Activated CD4-positive, alpha-beta T cell treated with anti-CD3 and anti-CD28 coated beads, Interleukin-2, amount 10 ng/mL, durations not matched to agents 24 days and 14 days (primary cell): ENCODE results near the gene RBL2. TPM values are rescaled to one million over a fixed set of nuclear protein-coding genes. Genes with fewer than 3 reads are reported as not detected.

Experiments
- DNase-seq: peaks from one replicate; pipeline ENCODE4 v3.0.0; 2022
- H3K27ac Mint-ChIP-seq: one replicate; pipeline ENCODE4 v1.8.0; 2022; ENCODE audit warnings: mild to moderate bottlenecking, mixed read lengths
- H3K27me3 Mint-ChIP-seq: one replicate; pipeline ENCODE4 v1.8.0; 2022; ENCODE audit warnings: mixed read lengths
- H3K36me3 Mint-ChIP-seq: one replicate; pipeline ENCODE4 v1.8.0; 2022; ENCODE audit warnings: low read depth, mild to moderate bottlenecking, mixed read lengths
- H3K4me1 Mint-ChIP-seq: one replicate; pipeline ENCODE4 v1.8.0; 2021; ENCODE audit warnings: mixed read lengths
- H3K4me3 Mint-ChIP-seq: one replicate; pipeline ENCODE4 v1.8.0; 2022; ENCODE audit warnings: mild to moderate bottlenecking, moderate library complexity, mixed read lengths
- H3K9me3 Mint-ChIP-seq: one replicate; pipeline ENCODE4 v1.8.0; 2021; ENCODE audit warnings: mixed read lengths
- intact Hi-C: fragments of 100-400 bp; cut with micrococcal nuclease; formaldehyde crosslinking; loops from one replicate; pipeline ENCODE4 v1.15.1; 2023
- total RNA-seq: library from RNA; stranded (reverse); gene quantifications from 2 replicates; pipeline ENCODE4 v1.2.3, GENCODE V29; 2022

Gene RBL2
- total RNA-seq, 1 donor from 2014 or later: 69.9 TPM

- H3K4me3 Mint-ChIP-seq: no peak overlapping the region
- H3K27ac Mint-ChIP-seq: no peak overlapping the region
- peaks cover 5% of the 10 kb centered on the region for H3K9me3 Mint-ChIP-seq
- H3K27me3 Mint-ChIP-seq: no peaks in the 10 kb centered on the region
- H3K36me3 Mint-ChIP-seq: peaks cover 91% of the 10 kb centered on the region
- intact Hi-C loops: no loop called here
- peaks cover 25% of the 10 kb centered on the region for H3K4me1 Mint-ChIP-seq
- DNase-seq: no peak
These were observed 44.7 kb downstream of the RBL2 start for GRCh38 chr16:53478965-53479364.

- Mint-ChIP-seq H3K4me1 (peaks cover 20% of the 10 kb centered on the region), H3K9me3 (peaks cover 12% of the 10 kb centered on the region), H3K36me3 (peaks cover 94% of the 10 kb centered on the region), H3K27ac (no peak overlapping the region), H3K4me3 (no peak overlapping the region), H3K27me3 (no peaks in the 10 kb centered on the region)
- intact Hi-C loops: no loop called here
- DNase-seq: no peak
These were observed 46.1 kb downstream of the RBL2 start for GRCh38 chr16:53480394-53480793.

DNA sequence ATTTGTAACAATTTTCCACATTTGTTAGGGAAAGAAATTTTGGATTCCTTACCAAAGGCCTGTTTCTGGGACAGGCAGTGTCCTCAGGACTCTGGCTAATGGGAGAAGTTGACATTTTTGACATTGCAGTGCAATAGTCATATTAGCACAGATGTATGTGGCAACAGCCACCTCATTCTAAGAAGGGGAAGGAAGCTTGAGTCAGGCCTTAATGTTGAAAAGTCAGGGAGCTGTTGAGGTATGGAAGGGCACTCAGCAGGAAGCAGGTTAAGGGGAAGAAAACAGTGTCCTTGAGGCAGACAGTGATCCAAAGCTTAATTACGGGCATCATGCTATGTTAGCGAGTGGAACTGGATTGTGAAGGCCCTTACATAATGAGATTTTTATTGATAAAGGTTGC is 47.9 kb downstream of the RBL2 start:
- no peak for DNase-seq
- H3K27me3 Mint-ChIP-seq: no peaks in the 10 kb centered on the region
- peaks cover 9% of the 10 kb centered on the region for H3K4me1 Mint-ChIP-seq
- peak overlapping the region; percentile 3 for H3K27ac Mint-ChIP-seq
- H3K36me3 Mint-ChIP-seq: peaks cover 95% of the 10 kb centered on the region
- peaks cover 19% of the 10 kb centered on the region for H3K9me3 Mint-ChIP-seq
- intact Hi-C loops: no loop called here
- H3K4me3 Mint-ChIP-seq: no peak overlapping the region

- Mint-ChIP-seq H3K36me3 (peaks cover 93% of the 10 kb centered on the region), H3K9me3 (peaks cover 14% of the 10 kb centered on the region), H3K27ac (no peak overlapping the region), H3K4me1 (peaks cover 9% of the 10 kb centered on the region), H3K4me3 (no peak overlapping the region), H3K27me3 (no peaks in the 10 kb centered on the region)
- DNase-seq: no peak
- intact Hi-C loops: no loop called here
These were observed 50.3 kb downstream of the RBL2 start for GRCh38 chr16:53484542-53484941.

DNA sequence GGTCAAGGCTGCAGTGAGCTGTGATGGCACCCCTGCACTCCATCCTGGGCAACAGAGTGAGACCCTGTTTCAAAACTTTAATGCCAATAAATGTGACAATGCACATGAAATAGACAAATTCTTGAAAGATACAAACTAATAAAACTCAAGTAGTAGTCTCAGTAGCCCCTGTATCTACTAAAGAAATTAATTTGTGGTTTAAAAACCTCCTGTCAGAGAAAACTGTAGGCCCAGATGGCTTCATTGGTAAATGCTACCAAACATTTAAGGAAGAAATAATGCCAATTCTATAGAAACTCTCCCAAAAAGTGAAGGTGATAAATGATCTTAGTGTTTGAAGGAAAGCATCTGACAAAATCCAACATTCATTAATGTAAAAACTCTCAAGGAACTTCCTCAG is 52.0 kb downstream of the RBL2 start:
- H3K4me1 Mint-ChIP-seq: peaks cover 12% of the 10 kb centered on the region
- H3K4me3 Mint-ChIP-seq: no peak overlapping the region
- H3K27me3 Mint-ChIP-seq: no peaks in the 10 kb centered on the region
- DNase-seq: no peak
- H3K27ac Mint-ChIP-seq: no peak overlapping the region
- peaks cover 14% of the 10 kb centered on the region for H3K9me3 Mint-ChIP-seq
- intact Hi-C loops: no loop called here
- peaks cover 89% of the 10 kb centered on the region for H3K36me3 Mint-ChIP-seq

- intact Hi-C loops: no loop called here
- Mint-ChIP-seq H3K27ac (no peak overlapping the region), H3K4me1 (peaks cover 5% of the 10 kb centered on the region), H3K4me3 (no peak overlapping the region), H3K36me3 (peaks cover 81% of the 10 kb centered on the region), H3K27me3 (no peaks in the 10 kb centered on the region), H3K9me3 (peaks cover 9% of the 10 kb centered on the region)
- DNase-seq: no peak
These were observed 55.5 kb downstream of the RBL2 start for GRCh38 chr16:53489755-53490154.

GRCh38 chr16:53492503-53492902 is 58.2 kb downstream of the RBL2 start:
- no peak overlapping the region for H3K4me3 Mint-ChIP-seq

DNA sequence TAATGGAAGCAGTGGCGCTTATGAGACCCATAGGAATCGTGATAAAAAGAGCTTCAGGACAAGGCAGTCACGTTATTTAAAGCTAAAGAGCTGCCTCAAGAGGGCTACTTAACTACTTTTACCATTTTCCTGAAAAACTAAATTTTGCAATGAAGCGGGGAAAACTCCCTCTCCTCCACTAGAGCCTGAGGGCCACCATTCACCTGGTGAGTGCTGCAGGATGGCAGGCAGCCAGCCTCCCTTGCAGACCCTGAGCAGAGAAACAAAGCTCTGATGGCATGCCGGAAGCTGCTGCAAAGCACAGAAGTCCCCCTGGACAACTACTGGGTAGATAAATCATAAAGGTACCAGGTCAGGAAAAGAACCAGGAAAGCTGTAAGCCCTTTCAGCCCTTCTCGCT is 60.4 kb downstream of the RBL2 start:
- Mint-ChIP-seq H3K27me3 (no peaks in the 10 kb centered on the region), H3K9me3 (no peaks in the 10 kb centered on the region), H3K36me3 (peaks cover 69% of the 10 kb centered on the region), H3K27ac (no peak overlapping the region), H3K4me3 (no peak overlapping the region), H3K4me1 (peaks cover 19% of the 10 kb centered on the region)
- intact Hi-C loops: no loop called here
- no peak for DNase-seq

More at GRCh38 chr16:53492503-53492902, 58.2 kb downstream of the RBL2 start:
- Mint-ChIP-seq H3K36me3 (peaks cover 71% of the 10 kb centered on the region), H3K9me3 (no peaks in the 10 kb centered on the region), H3K27me3 (no peaks in the 10 kb centered on the region), H3K27ac (peak overlapping the region; percentile 37), H3K4me1 (peaks cover 17% of the 10 kb centered on the region)
- intact Hi-C loops: no loop called here
- DNase-seq: no peak

- DNase-seq: no peak
- Mint-ChIP-seq H3K36me3 (peaks cover 66% of the 10 kb centered on the region), H3K4me1 (peaks cover 22% of the 10 kb centered on the region), H3K9me3 (no peaks in the 10 kb centered on the region), H3K4me3 (no peak overlapping the region), H3K27me3 (no peaks in the 10 kb centered on the region), H3K27ac (no peak overlapping the region)
- intact Hi-C loops: no loop called here
These were observed 61.1 kb downstream of the RBL2 start for GRCh38 chr16:53495325-53495724.

- no peak for DNase-seq
- no peaks in the 10 kb centered on the region for H3K27me3 Mint-ChIP-seq
- no peak overlapping the region for H3K4me3 Mint-ChIP-seq
- intact Hi-C loops: no loop called here
- no peaks in the 10 kb centered on the region for H3K9me3 Mint-ChIP-seq
- peaks cover 38% of the 10 kb centered on the region for H3K4me1 Mint-ChIP-seq
- H3K27ac Mint-ChIP-seq: no peak overlapping the region
- H3K36me3 Mint-ChIP-seq: peaks cover 43% of the 10 kb centered on the region
These were observed 64.7 kb downstream of the RBL2 start for GRCh38 chr16:53498984-53499383.

DNA sequence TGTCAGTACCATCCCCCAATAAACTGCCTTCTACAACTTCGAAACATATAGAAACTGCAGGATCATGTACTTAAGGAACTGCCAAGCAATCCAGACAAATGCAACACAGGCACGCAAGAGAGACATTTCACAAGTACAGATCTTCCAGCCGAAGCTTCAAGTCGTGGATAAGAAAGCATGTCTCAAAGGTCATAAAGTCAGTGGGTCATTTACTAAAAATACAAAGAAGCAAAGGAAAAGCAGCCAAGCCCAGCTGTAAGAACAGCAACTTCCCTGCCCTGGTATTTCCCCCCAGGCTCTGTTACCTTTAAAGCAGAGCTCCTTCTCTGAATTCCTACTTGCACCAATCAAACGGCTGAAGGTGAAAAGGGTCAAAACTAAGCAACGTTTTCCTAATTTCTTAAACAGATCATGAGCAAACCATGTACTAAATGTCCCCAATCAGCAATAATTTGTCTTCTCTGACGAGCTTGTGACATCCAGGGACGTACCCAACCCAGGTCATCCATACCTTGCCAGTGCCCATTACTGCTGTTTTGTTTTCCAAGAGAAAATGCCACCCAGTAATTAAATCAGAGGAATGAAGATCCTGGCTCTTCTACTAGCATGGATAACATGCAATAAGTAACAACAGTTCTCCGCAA is 67.1 kb downstream of the RBL2 start:
- DNase-seq: no peak
- H3K9me3 Mint-ChIP-seq: no peaks in the 10 kb centered on the region
- intact Hi-C loops: loop anchor here (5.0 kb wide), 2 partner anchors 129 to 449 kb away; partner anchors contain the start of genes CHD9 and CHD9NB
- H3K4me3 Mint-ChIP-seq: peak overlapping the region; percentile 88
- H3K36me3 Mint-ChIP-seq: peaks cover 25% of the 10 kb centered on the region
- peak overlapping the region; percentile 64 for H3K27ac Mint-ChIP-seq
- H3K27me3 Mint-ChIP-seq: no peaks in the 10 kb centered on the region
- peaks cover 39% of the 10 kb centered on the region for H3K4me1 Mint-ChIP-seq

- Mint-ChIP-seq H3K27ac (peak within 1 kb of the TSS; percentile 94), H3K4me3 (peak within 1 kb of the TSS; percentile 94), H3K36me3 (peaks cover 18% of the 10 kb centered on the region), H3K9me3 (no peaks in the 10 kb centered on the region), H3K4me1 (peaks cover 39% of the 10 kb centered on the region), H3K27me3 (no peaks in the 10 kb centered on the region)
- peak; percentile 80 for DNase-seq
- intact Hi-C loops: loop anchor here (1.0 to 5.0 kb wide), 7 partner anchors 33 to 450 kb away; partner anchors contain the start of genes CHD9, CHD9NB, FTO and RBL2
These were observed 68.3 kb downstream of the RBL2 start, which contains the start of gene AKTIP for GRCh38 chr16:53502331-53503269. Gene AKTIP (minus strand): TSS chr16:53503209. CDS start chr16:53500259, 2,950 bp downstream.

DNA sequence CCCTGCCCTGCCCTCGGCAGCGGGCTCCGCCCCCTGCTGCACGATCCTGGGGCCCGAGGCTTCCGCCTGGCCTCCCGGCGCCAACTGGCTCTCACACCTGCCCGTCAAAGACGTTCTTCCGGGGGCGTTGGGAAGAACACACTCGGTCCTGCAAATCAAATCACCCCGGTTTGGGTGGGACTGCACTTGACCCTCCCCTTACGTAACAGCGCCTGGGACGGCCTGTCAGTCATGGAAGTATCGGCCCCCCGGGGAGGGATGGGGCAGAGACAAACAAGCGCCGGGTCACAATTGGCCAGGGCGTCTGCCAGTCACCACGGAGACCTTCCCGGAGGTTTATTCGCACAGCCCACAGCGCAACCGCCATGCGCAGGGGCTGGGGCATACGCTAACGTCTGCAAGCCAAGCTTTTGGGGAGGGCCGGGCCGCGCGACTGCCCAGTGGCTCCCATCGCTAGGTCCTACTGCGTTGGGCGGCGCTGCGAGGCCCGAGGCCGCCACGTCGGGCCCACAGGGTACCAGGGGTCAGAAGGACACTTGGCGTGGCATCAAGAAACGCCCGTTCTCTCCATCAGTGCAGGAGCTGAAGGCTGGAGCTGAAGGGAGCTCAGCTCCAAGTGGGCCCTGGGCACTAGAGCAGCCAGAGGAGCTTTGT is 69.1 kb downstream of the RBL2 start:
- H3K4me1 Mint-ChIP-seq: peaks cover 39% of the 10 kb centered on the region

More for the DNA sequence above, 69.1 kb downstream of the RBL2 start:
- H3K36me3 Mint-ChIP-seq: peaks cover 13% of the 10 kb centered on the region
- DNase-seq: peak; percentile 100
- intact Hi-C loops: loop anchor here (1.0 to 5.0 kb wide), 7 partner anchors 32 to 451 kb away; partner anchors contain the start of genes CHD9, CHD9NB, FTO and RBL2
- peak overlapping the region; percentile 94 for H3K27ac Mint-ChIP-seq
- peak overlapping the region; percentile 94 for H3K4me3 Mint-ChIP-seq
- no peaks in the 10 kb centered on the region for H3K9me3 Mint-ChIP-seq
- H3K27me3 Mint-ChIP-seq: no peaks in the 10 kb centered on the region
